Activated CD4-positive, alpha-beta T cell treated with anti-CD3 and anti-CD28 coated beads, Interleukin-2, amount 50 U/mL, for 1 hour (primary cell): ENCODE results near the gene NCR1.
"Not testable (repeated sequence)": the region's sequence is repeated elsewhere in the genome, so short reads cannot be mapped to it uniquely, and the experiment has no call there.

Experiments
- DNase-seq: peaks from one replicate; pipeline ENCODE4 v3.0.0-alpha.2; 2020

Gene NCR1, protein sequence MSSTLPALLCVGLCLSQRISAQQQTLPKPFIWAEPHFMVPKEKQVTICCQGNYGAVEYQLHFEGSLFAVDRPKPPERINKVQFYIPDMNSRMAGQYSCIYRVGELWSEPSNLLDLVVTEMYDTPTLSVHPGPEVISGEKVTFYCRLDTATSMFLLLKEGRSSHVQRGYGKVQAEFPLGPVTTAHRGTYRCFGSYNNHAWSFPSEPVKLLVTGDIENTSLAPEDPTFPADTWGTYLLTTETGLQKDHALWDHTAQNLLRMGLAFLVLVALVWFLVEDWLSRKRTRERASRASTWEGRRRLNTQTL

GRCh38 chr19:54905803-54906511 is at the start of gene NCR1:
Gene NCR1, plus strand, starts transcription at chr19:54906148. Its CDS starts 40 bp downstream, at chr19:54906188.
- no peak for DNase-seq

GRCh38 chr19:54858476-54858875 is 47.5 kb upstream of the NCR1 start:
- DNase-seq = not testable (repeated sequence)

DNA sequence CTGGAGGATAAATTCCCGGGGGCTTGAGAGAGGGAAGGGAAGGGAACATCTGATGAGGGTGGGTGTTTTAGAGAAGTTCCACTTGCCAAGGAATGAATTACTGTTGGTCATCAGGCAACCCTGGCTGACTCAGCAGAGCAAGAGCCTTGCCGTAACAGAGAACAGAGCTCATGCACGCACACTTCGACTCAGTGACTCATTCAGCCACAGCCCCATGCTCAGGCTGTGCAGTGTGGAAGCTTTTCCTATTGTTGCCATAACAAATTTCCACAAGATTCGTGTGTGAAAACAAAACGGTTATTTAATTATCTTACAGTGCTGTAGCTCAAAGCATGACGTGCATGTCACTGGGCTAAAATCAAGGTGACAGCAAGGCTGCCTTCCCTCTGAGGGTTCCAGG is 46.5 kb upstream of the NCR1 start:
- not testable (repeated sequence) for DNase-seq

GRCh38 chr19:54863459-54863858 is 42.5 kb upstream of the NCR1 start:
- not testable (repeated sequence) for DNase-seq

- no peak for DNase-seq
These were observed 34.3 kb upstream of the NCR1 start for GRCh38 chr19:54871696-54872095.

GRCh38 chr19:54873990-54874389 is 32.0 kb upstream of the NCR1 start, which contains the start of gene FCAR:
Gene FCAR, plus strand, starts transcription at chr19:54874235. Its CDS starts 55 bp downstream, at chr19:54874290.
- DNase-seq = no peak

DNA sequence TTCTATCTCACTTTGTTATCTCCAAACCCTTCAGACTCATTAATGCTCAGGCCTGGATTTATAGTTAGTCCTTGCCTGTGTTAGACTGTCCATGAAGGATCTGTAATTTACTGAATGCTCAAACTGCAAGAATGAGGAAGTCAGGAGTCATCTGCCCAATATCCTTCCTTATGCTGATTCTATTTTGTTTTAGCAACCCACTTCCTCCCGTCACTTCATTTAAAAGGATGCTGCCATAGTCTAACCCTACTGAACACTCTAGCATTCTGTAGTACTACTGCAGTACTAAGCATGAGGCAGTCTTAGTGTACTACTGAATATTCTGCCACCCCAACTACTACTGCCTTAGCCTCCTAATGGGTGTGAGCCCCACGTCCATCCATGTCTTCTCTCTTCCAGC is 30.4 kb upstream of the NCR1 start:
- no peak for DNase-seq

DNA sequence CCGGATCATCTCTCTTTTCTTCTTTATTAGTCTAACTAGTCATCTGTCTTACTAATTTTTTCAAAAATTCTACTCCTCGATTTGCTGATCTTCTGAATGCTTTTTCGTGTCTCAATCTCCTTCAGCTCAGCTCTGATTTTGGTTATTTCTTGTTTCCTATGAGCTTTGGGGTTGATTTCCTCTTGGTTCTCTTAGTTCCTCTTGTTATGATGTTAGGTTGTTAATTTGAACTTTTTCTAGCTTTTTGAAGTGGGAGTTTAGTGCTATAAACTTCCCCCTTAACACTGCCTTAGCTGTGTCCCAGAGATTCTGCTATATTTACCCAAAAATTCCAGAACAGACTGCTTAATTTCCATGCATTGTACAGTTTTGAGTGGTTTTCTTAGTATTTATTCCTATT is 28.5 kb upstream of the NCR1 start:
- no peak for DNase-seq

DNA sequence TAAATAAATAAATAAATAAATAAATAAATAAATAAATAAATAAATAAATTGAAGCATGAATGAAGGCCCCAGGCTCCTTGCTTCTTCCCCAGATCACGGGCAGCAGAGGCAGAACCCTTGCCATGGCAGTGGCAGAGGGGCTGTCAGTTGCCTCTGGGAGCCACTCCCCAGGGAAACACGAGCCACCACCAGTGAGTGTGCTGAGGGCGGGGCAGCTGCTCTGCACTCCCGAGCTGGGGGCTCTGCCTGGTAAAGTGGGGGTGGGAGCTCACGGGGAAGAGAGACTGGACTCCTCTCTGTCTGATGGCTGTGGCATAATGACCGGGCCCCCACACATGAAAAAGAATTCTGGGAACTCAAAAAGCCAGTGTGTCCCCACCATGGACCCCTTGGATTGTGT is 24.1 kb upstream of the NCR1 start:
- DNase-seq = no peak

DNA sequence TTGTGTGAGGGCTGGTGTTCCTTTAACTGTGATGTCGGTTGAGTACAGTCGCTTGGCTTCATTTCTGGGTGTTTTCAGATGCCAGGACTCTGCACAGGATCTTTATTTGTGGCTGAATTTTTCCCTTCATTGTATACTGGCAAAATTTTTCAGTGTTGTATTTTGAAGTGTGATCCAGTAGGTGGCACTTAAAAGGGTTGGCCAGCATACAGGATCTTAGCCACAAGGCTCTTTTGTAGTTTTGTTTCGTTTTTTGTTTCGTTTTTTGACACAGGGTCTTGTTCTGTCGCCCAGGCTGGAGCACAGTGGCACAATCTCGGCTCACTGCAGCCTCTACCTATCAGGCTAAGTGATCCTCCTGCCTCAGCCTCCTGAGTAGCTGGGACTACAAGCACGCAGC is 23.2 kb upstream of the NCR1 start:
- no peak for DNase-seq

DNA sequence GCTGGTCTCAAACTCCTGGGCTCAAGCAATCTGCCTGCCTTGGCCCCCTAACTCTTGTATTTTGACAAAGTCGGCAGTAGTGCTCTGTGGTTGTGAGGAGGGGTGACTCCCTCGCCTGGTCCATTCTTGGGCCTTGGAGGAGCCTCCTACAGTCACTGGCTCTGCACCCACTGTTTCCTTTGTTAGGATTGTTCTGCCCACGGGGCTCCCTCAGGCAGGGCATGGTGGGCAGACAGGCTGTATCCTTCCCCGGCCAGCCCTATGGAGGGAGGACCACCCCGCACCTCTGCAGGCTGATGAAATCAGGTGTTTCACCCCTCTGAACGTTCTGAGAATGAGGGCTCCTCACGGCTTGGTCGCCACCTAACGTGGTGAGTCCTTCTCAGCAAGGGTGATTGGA is 22.7 kb upstream of the NCR1 start:
- no peak for DNase-seq

GRCh38 chr19:54888239-54888638 is 17.7 kb upstream of the NCR1 start:
- no peak for DNase-seq

DNA sequence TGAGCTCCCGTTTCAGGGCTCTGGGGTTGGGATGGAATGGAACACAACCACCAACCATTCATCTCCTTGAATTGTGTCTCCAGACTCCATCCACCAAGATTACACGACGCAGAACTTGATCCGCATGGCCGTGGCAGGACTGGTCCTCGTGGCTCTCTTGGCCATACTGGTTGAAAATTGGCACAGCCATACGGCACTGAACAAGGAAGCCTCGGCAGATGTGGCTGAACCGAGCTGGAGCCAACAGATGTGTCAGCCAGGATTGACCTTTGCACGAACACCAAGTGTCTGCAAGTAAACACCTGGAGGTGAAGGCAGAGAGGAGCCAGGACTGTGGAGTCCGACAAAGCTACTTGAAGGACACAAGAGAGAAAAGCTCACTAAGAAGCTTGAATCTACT is 16.4 kb upstream of the NCR1 start:
- DNase-seq = no peak

GRCh38 chr19:54893406-54893805 is 12.5 kb upstream of the NCR1 start:
- no peak for DNase-seq

- not testable (repeated sequence) for DNase-seq
These were observed 11.8 kb upstream of the NCR1 start for GRCh38 chr19:54894106-54894505.

DNA sequence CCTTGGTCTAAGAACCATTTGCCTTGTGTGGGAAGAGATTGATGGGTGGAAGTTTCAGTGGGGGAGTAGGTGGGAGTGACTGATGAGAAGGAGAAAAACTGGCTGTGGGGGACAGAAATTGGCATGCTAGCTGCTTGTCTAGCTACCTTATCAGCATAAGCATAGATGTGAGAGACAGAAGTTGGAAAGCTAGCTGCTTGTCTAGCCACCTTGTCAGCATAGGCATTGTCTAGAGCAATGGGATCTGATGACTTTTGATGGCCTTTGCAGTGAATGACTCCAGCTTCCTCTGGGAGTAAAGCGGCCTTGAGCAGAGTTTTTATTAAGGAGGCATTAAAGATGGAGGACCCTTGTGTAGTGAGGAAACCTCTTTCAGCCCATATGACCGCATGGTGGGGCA is 9.9 kb upstream of the NCR1 start:
- no peak for DNase-seq

DNA sequence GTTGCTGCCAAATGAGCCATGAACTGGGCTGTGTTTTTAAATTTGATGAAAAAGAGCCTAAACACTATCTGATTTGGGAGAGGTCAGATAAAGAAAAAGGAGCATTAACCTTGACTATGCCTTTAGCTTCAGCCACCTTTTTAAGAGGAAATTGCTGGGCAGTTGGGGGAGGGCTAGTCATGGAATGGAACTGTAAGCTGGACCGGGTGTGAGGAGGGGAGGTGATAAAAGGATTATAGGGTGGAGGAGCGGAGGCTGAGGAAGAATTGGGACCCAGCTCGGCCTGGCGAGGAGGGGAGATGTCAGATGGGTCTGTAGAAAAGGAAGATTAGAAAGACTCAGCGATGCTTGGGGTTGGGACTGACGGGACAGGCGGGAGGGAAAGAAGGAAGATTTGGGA is 7.3 kb upstream of the NCR1 start:
- not testable (repeated sequence) for DNase-seq

DNA sequence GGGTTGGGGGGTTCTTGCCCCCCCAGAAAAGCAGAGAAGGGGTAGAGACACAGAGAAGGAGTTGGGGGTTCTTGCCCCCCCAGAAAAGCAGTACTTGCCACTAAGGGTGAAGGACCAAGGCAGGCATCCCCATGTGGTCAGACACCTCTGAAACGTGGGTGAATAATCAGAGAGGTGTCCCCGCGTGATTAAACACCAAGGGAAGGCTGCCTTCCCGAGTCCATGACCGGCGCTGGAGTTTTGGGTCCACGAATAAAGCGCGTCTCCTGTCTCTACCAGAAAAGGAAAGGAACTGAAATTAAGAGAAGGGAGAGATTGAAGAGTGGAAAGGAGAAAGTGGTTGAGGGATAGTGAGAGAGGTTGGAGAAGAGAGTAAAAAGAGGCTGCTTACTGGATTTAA is 6.3 kb upstream of the NCR1 start:
- DNase-seq = not testable (repeated sequence)

DNA sequence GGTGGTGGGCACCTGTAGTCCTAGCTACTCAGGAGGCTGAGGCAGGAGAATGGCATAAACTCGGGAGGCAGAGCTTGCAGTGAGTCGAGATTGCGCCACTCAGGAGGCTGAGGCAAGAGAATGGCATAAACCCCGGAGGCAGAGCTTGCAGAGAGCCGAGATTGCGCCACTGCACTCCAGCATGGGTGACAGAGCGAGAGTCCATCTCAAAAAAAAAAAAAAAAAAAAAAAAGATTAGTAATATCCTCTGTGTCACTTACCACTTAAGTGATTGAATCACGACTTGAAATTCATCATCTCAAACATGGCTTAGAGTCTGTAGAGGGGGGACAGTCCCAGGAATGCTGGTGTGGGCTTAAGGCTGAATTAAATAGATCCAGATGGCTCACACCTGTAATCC is 4.8 kb upstream of the NCR1 start:
- not testable (repeated sequence) for DNase-seq

- DNase-seq = no peak
These were observed 3.9 kb upstream of the NCR1 start for GRCh38 chr19:54902061-54902460.

DNA sequence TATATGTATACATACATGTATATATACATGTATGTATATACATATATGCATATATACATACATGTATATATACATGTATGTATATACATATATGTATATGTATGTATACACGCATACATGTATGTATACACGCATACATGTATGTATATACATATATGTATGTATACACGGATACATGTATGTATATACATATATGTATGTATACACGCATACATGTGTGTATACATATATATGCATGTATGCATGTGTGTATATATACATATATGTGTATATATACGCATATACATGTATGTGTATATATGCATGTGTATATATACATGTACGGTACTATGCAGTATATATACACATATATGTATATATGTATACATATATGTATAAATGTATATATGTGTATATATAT is 2.6 kb upstream of the NCR1 start:
- no peak for DNase-seq

GRCh38 chr19:54904261-54904660 is 1.7 kb upstream of the NCR1 start:
- not testable (repeated sequence) for DNase-seq

DNA sequence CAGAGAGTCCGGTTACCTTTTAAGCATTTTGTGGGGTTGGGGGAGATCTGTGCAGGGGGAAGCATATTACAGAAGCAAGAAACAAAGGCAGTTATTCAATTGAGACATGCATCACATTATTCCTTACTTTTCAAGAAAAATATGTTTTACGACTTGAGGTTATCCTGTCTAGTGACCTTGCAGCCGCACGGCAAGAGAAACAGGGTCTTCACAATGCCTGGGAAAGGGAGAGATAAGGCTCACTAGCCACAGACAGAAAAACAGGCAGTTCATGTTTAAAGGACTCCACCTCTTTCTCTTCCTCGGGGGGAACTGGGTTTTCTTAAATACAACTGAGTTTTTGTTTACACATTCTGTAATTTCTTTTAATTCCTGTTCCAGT is 536 bp upstream of the NCR1 start:
- no peak for DNase-seq

GRCh38 chr19:54906819-54907218 is 871 bp downstream of the NCR1 start:
- DNase-seq = no peak

GRCh38 chr19:54907899-54908298 is 2.0 kb downstream of the NCR1 start:
- DNase-seq = not testable (repeated sequence)
